SK-N-MC (cell line): ENCODE results near the gene TUBB6.

ENCODE experiments used
- DNase-seq: peaks from one replicate; pipeline ENCODE4 v3.0.0-alpha.2; 2011; ENCODE audit warnings: low read depth, low spot score
- H3K27ac ChIP-seq: fragments of 200-600 bp; sonication (generic); 2 replicates; pipeline ENCODE4 v1.5.1; 2016; ENCODE audit warnings: mixed run types
- H3K36me3 ChIP-seq: fragments of 200-600 bp; sonication (generic); 2 replicates; pipeline ENCODE4 v1.6.1; 2017; ENCODE audit warnings: antibody characterized with exemption, low read length, mixed read lengths; ENCODE audit not compliant: insufficient read depth
- H3K4me3 ChIP-seq: fragments of 200-600 bp; sonication (generic); 2 replicates; pipeline ENCODE4 v1.5.1; 2016
- H3K9ac ChIP-seq: fragments of 200-600 bp; sonication (generic); 2 replicates; pipeline ENCODE4 v1.8.0; 2017; ENCODE audit warnings: mixed run types, mixed read lengths; ENCODE audit not compliant: insufficient read length
- H3K9me3 ChIP-seq: fragments of 200-600 bp; sonication (generic); 2 replicates; pipeline ENCODE4 v1.6.1; 2017; ENCODE audit warnings: low read depth, mild to moderate bottlenecking, antibody characterized with exemption, low read length, moderate library complexity, mixed read lengths
- EZH2 ChIP-seq: fragments of 200-600 bp; sonication (generic); IDR thresholded peaks from one replicate; pipeline ENCODE4 v1.6.1; 2017; ENCODE audit warnings: antibody characterized with exemption
- FOXP2 ChIP-seq: optimal IDR thresholded peaks from 2 replicates; pipeline ENCODE3; 2011; ENCODE audit warnings: mild to moderate bottlenecking, moderate library complexity; ENCODE audit not compliant: insufficient read depth; ENCODE audit errors: extremely low read length, control extremely low read depth
- POLR2AphosphoS5 ChIP-seq: IDR thresholded peaks from 2 replicates; pipeline ENCODE4 v1.6.1; 2012; ENCODE audit warnings: mild to moderate bottlenecking, low read depth, low read length, borderline replicate concordance

The TUBB6 gene

DNA sequence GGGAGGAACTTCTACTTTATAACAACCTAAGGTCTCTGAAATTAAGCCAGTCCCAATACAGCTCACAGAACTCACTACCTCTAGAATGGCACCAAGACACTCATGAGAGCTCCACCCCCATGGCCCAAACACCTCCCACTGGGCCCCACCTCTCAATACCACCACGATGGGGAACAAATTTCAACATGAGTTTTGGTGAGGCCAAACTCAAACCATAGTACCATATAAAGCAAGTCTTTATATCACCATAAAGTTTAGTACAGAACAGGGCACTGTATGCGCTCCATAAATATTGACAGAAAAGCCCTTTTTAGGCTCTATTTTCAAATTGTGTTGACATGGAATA lies 65.7 kb downstream of the TUBB6 start:
- DNase-seq = no peak
- no peak overlapping the region for H3K27ac ChIP-seq
- H3K4me3 ChIP-seq = no peak overlapping the region
- TF ChIP-seq POLR2AphosphoS5 (no peak), FOXP2 (no peak), EZH2 (no peak)
- H3K36me3 ChIP-seq = peaks cover 13% of the 10 kb centered on the region
- H3K9me3 ChIP-seq = no peaks in the 10 kb centered on the region
- no peak overlapping the region for H3K9ac ChIP-seq

DNA sequence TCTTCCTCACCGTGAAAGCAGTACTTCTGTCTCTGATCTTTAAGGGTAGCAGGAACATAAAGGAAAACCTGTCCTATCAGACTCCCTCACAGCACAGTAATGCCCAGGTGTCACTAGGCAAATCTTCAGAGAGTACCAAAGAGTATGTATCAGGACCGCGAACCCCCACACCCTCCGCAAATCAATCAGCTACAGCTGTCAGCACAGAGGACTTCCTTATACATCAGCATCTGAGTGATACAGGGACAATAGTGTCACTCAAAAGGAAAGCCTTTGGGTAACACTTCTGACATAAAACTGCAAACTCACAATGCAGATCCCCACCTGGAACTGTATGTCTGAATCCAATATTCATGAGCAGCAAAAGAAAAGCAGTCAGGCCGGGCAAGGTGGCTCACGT lies 66.4 kb downstream of the TUBB6 start:
- no peak overlapping the region for H3K9ac ChIP-seq
- no peak overlapping the region for H3K4me3 ChIP-seq
- H3K9me3 ChIP-seq = no peaks in the 10 kb centered on the region
- no peak for DNase-seq
- no peak overlapping the region for H3K27ac ChIP-seq
- H3K36me3 ChIP-seq = peaks cover 6% of the 10 kb centered on the region
- TF ChIP-seq EZH2 = no peak
- no peak for TF ChIP-seq FOXP2
- no peak for TF ChIP-seq POLR2AphosphoS5
